Activated T-cell treated with anti-CD3 and anti-CD28 coated beads, Interleukin-2, amount 50 U/mL, for 4 hours (primary cell): ENCODE results near the gene GJB5. TPM values are rescaled to one million over a fixed set of nuclear protein-coding genes. Genes with fewer than 3 reads are reported as not detected.
"Not testable (repeated sequence)": the region's sequence is repeated elsewhere in the genome, so short reads cannot be mapped to it uniquely, and the experiment has no call there.

Source experiments
- ATAC-seq, 2 donors: fragments of 200-7000 bp; cut with Tn5 transposase; one replicate each; pipeline ENCODE4 v1.10.0; 2021
- DNase-seq: peaks from one replicate; pipeline ENCODE4 v3.0.0-alpha.2; 2020
- H3K27me3 Mint-ChIP-seq: one replicate; pipeline ENCODE4 v1.8.0; 2021; ENCODE audit warnings: low read depth, mixed read lengths
- H3K36me3 Mint-ChIP-seq: one replicate; pipeline ENCODE4 v1.8.0; 2022; ENCODE audit warnings: mixed read lengths; ENCODE audit not compliant: insufficient read depth
- H3K4me1 Mint-ChIP-seq: one replicate; pipeline ENCODE4 v1.8.0; 2021; ENCODE audit warnings: low read depth, mixed read lengths
- H3K4me3 Mint-ChIP-seq: one replicate; pipeline ENCODE4 v1.8.0; 2021; ENCODE audit warnings: mild to moderate bottlenecking, moderate library complexity, mixed read lengths
- H3K9me3 Mint-ChIP-seq: one replicate; pipeline ENCODE4 v1.8.0; 2021; ENCODE audit warnings: mixed read lengths
- total RNA-seq, 3 donors: library from RNA; stranded (reverse); gene quantifications; one replicate each; pipeline ENCODE4 v1.2.1, GENCODE V29; 2021

Gene GJB5
- total RNA-seq, 3 donors from 2014 or later: not detected

GRCh38 chr1:34757386-34757785 is 2.5 kb downstream of the GJB5 start:
- Mint-ChIP-seq H3K36me3 (no peaks in the 10 kb centered on the region), H3K4me1 (no peaks in the 10 kb centered on the region), H3K4me3 (no peak overlapping the region), H3K9me3 (no peaks in the 10 kb centered on the region), H3K27me3 (peaks cover 5% of the 10 kb centered on the region)
- ATAC-seq (no peak), DNase-seq (no peak)

GRCh38 chr1:34758751-34759150 is 3.9 kb downstream of the GJB5 start:
- Mint-ChIP-seq H3K36me3 (no peaks in the 10 kb centered on the region), H3K4me1 (no peaks in the 10 kb centered on the region), H3K9me3 (no peaks in the 10 kb centered on the region), H3K4me3 (no peak overlapping the region), H3K27me3 (peaks cover 11% of the 10 kb centered on the region)
- ATAC-seq (no peak), DNase-seq (no peak)

DNA sequence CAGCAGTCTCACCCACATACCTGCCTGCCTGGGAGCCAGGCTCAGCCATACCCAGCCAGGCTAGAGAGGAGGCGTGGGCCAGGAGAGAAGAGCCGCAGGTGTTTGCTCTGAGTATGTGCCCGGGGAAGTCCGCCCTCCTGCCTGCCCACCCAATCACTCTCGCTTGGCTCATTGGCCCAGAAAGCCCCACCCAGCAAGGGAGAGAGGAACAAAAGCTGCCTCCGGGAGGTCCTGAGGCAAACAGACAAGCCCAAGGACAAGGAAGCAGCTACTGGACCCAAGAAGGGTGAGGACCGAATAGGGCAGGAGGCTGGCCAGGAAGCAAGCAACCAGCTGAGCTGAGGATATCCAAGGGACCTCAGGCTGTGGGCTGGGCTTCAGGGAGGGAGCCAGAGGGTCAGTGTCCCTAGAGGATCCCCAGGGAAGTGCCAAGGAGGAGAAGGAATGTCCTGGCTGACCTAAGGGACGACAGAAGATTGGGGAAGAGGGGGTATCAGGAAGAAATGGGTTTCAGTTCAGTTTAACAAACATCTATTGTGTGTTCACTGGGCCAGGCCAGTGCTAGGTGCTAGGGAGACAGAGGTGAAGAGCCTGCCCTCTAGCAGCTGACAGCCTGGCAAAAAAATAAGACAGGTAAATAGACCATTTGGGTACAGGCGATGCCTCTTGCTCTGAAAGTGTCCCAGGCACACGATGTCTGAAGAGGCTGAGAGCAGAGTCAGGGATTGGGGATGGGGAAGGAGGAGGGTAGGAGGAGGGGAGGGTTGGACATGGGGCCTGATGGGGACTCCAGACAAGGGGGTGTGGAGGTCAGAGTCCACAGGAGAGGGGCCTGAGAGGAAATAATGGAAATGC is 4.9 kb downstream of the GJB5 start, which contains the start of gene GJB4:
Gene GJB4 (plus strand): TSS at position 238 of the 855 bp plus-strand sequence. CDS start 1,515 bp downstream, outside the sequence.
- peaks cover 11% of the 10 kb centered on the region for H3K27me3 Mint-ChIP-seq
- DNase-seq (no peak), ATAC-seq (no peak)
- no peak within 1 kb of the TSS for H3K4me3 Mint-ChIP-seq
- H3K36me3 Mint-ChIP-seq: no peaks in the 10 kb centered on the region
- no peaks in the 10 kb centered on the region for H3K4me1 Mint-ChIP-seq
- H3K9me3 Mint-ChIP-seq: no peaks in the 10 kb centered on the region

DNA sequence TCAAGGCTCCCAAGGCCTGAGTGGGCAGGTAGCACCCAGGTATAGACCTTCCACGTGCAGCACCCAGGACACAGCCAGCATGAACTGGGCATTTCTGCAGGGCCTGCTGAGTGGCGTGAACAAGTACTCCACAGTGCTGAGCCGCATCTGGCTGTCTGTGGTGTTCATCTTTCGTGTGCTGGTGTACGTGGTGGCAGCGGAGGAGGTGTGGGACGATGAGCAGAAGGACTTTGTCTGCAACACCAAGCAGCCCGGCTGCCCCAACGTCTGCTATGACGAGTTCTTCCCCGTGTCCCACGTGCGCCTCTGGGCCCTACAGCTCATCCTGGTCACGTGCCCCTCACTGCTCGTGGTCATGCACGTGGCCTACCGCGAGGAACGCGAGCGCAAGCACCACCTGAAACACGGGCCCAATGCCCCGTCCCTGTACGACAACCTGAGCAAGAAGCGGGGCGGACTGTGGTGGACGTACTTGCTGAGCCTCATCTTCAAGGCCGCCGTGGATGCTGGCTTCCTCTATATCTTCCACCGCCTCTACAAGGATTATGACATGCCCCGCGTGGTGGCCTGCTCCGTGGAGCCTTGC is 6.4 kb downstream of the GJB5 start:
- no peaks in the 10 kb centered on the region for H3K36me3 Mint-ChIP-seq
- H3K4me3 Mint-ChIP-seq: no peak overlapping the region
- H3K27me3 Mint-ChIP-seq: peaks cover 11% of the 10 kb centered on the region
- DNase-seq (no peak), ATAC-seq (no peak)
- no peaks in the 10 kb centered on the region for H3K4me1 Mint-ChIP-seq
- H3K9me3 Mint-ChIP-seq: no peaks in the 10 kb centered on the region

DNA sequence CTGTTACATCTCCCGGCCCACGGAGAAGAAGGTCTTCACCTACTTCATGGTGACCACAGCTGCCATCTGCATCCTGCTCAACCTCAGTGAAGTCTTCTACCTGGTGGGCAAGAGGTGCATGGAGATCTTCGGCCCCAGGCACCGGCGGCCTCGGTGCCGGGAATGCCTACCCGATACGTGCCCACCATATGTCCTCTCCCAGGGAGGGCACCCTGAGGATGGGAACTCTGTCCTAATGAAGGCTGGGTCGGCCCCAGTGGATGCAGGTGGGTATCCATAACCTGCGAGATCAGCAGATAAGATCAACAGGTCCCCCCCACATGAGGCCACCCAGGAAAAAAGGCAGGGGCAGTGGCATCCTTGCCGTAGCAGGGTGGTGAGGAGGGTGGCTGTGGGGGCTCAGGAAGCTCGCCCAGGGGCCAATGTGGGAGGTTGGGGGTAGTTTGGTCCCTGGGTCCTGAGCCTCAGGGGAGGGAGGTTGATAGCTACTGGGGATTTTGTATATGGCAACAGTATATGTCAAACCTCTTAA is 7.0 kb downstream of the GJB5 start:
- no peaks in the 10 kb centered on the region for H3K9me3 Mint-ChIP-seq
- no peaks in the 10 kb centered on the region for H3K4me1 Mint-ChIP-seq
- DNase-seq (no peak), ATAC-seq (no peak)
- no peaks in the 10 kb centered on the region for H3K36me3 Mint-ChIP-seq
- H3K4me3 Mint-ChIP-seq: no peak overlapping the region
- peaks cover 11% of the 10 kb centered on the region for H3K27me3 Mint-ChIP-seq

DNA sequence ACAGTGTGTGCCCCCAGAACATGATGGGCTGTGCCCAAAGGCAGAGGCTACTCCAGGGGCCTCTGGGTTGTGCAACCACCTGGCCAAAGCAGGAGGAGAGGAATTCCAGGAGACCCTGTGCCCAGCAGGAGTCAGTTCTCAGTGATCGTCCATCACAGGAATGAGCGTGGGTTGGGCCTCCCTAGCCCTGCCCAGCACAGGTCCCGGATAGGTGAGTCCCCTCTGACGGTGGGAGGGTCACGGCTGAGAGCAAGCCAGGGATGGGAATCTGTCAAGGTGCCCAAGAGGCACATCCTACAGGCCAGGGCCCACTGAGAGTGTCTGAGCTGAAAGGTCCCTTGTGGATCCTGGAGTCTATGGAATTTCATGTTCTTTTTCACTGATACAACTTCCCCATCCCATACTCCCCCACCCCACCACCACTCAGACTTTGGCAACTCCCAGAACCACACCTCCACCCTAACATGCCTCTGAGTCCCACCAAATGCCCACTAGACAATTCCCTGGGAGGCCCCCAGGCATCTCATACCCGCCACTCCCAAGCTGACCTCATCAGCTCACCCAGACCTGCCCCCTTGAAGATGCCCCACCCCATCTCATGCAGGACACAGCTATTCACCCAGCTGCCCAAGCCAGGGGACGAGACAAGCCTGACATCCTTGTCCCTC is 7.8 kb downstream of the GJB5 start:
- DNase-seq (no peak), ATAC-seq (no peak)
- Mint-ChIP-seq H3K36me3 (no peaks in the 10 kb centered on the region), H3K9me3 (no peaks in the 10 kb centered on the region), H3K4me3 (no peak overlapping the region), H3K4me1 (no peaks in the 10 kb centered on the region), H3K27me3 (peaks cover 11% of the 10 kb centered on the region)

GRCh38 chr1:34763142-34763781 is 8.4 kb downstream of the GJB5 start:
- Mint-ChIP-seq H3K4me1 (no peaks in the 10 kb centered on the region), H3K36me3 (no peaks in the 10 kb centered on the region), H3K9me3 (no peaks in the 10 kb centered on the region), H3K4me3 (no peak overlapping the region), H3K27me3 (peaks cover 11% of the 10 kb centered on the region)
- ATAC-seq: no peak
- no peak for DNase-seq

DNA sequence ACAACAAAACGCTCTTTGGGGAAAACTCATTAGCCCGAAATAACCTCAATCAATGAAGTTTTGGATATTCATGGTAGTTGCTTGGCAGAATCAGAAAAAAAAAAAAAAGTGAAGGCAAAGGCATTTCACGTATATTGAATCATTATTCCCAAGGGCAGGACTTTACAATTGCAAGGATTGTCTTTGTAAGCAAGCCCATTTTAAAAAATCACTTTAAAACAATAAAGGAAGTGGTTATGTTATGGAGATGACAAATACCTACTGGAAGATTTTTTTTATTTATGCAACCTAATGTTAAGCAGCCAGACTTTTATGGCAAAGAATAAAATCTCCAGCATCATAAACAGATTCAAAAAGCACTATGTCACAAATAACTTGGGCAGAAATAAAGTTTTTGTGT is 14.0 kb downstream of the GJB5 start:
- no peaks in the 10 kb centered on the region for H3K4me1 Mint-ChIP-seq
- no peak overlapping the region for H3K4me3 Mint-ChIP-seq
- ATAC-seq (no peak), DNase-seq (no peak)
- H3K9me3 Mint-ChIP-seq: no peaks in the 10 kb centered on the region
- H3K36me3 Mint-ChIP-seq: no peaks in the 10 kb centered on the region
- H3K27me3 Mint-ChIP-seq: peaks cover 3% of the 10 kb centered on the region

DNA sequence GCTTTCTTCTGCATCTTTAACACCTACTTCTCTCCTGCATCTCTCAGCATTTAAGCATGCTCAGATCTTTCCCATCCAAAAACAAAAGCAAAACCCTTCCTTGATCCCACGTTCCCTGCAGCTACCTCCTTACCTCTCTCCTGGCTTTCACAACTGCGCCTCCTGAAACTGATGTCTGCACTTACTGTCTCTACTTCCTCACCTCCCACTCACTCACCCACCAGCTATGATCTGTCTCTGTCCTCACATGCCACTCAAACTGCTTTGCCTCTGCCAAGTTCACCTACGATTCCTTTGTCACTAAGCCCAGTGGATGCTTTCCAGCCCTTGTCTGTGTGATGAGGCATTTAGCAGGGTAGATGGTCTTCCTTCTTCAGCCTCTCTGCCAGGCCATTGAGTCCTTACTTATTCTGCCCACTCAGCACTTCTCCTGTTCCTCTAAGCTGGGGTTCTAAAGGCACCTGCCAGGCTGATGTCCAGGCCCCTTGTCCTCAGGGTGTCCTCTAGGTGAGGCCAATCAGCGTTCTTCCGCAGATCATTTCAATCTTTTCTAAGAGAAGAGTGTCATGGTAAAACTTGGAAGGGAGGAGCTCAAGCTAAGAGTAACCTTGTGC is 16.2 kb downstream of the GJB5 start:
- H3K9me3 Mint-ChIP-seq: no peaks in the 10 kb centered on the region
- peaks cover 3% of the 10 kb centered on the region for H3K27me3 Mint-ChIP-seq
- ATAC-seq (no peak), DNase-seq (no peak)
- no peaks in the 10 kb centered on the region for H3K4me1 Mint-ChIP-seq
- H3K36me3 Mint-ChIP-seq: no peaks in the 10 kb centered on the region
- H3K4me3 Mint-ChIP-seq: no peak overlapping the region

DNA sequence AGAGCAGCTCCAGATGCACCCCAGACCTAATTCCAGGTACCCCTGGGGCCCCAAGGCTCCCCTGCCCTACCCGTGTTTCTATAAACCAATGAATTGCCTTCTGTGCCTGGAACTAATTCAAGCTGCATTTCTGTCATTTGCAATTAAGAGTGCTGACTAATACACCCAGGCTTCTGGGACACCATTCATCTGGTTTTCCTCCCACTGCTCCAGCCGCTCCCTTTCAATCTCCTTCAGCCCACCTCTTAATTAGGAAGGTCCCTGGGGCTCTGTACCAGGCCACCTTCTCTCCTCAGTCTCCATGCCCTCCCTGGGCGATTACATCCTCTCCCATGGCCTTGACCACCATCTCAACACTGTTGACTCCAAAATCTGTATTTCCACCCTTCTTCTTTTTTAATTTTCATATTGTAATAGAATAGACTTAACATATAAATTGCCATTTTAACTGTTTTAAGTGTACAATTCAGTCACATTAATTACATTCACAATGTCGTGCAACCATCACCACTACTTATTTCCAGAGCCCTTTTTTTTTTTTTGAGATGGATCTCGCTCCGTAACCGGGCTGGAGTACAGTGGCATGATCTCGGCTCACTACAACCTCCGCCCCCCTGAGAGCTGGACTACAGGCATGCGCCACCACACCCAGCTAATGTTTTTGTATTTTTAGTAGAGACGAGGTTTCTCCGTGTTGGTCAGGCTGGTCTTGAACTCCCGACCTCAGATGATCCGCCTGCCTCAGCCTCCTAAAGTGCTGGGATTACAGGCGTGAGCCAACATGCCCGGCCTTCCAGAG is 16.9 kb downstream of the GJB5 start:
- H3K36me3 Mint-ChIP-seq: no peaks in the 10 kb centered on the region
- peaks cover 3% of the 10 kb centered on the region for H3K27me3 Mint-ChIP-seq
- DNase-seq (no peak), ATAC-seq (no peak)
- H3K4me1 Mint-ChIP-seq: no peaks in the 10 kb centered on the region
- H3K4me3 Mint-ChIP-seq: no peak overlapping the region
- no peaks in the 10 kb centered on the region for H3K9me3 Mint-ChIP-seq

DNA sequence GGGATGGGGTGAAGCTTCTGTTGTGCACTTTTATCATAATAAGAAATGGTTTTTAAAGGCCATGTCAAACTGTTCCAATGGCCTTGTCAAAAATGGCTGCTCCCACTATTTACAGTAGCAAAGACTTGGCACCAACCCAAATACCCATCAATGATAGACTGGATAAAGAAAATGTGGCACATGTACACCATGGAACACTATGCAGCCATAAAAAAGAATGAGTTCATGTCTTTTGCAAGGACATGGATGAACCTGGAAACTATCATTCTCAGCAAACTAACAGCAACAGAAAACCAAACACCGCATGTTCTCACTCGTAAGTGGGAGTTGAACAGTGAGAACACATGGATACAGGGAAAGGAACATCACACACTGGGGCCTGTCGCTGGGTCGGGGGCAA is 18.3 kb downstream of the GJB5 start:
- H3K27me3 Mint-ChIP-seq, H3K4me1 Mint-ChIP-seq, H3K9me3 Mint-ChIP-seq: not testable (repeated sequence)

GRCh38 chr1:34774957-34775356 is 20.1 kb downstream of the GJB5 start:
- no peaks in the 10 kb centered on the region for H3K4me1 Mint-ChIP-seq
- ATAC-seq: no peak
- H3K4me3 Mint-ChIP-seq: no peak overlapping the region
- H3K9me3 Mint-ChIP-seq: no peaks in the 10 kb centered on the region
- H3K27me3 Mint-ChIP-seq: peaks cover 17% of the 10 kb centered on the region
- DNase-seq: no peak
- H3K36me3 Mint-ChIP-seq: no peaks in the 10 kb centered on the region

More for the DNA sequence above, 18.3 kb downstream of the GJB5 start:
- H3K36me3 Mint-ChIP-seq, DNase-seq, H3K4me3 Mint-ChIP-seq, ATAC-seq: not testable (repeated sequence)

- H3K27me3 Mint-ChIP-seq: peaks cover 26% of the 10 kb centered on the region
- no peak for DNase-seq
- no peaks in the 10 kb centered on the region for H3K9me3 Mint-ChIP-seq
- H3K4me1 Mint-ChIP-seq: no peaks in the 10 kb centered on the region
- H3K36me3 Mint-ChIP-seq: no peaks in the 10 kb centered on the region
- no peak overlapping the region for H3K4me3 Mint-ChIP-seq
- ATAC-seq: no peak
Measured at GRCh38 chr1:34776911-34777310, 22.1 kb downstream of the GJB5 start.
